GM12878 (cell line): ENCODE data around the gene FGFRL1. TPM values are rescaled to one million over a fixed set of nuclear protein-coding genes. Genes with fewer than 3 reads are reported as not detected.

Source experiments
- ATAC-seq: fragments of 200-7000 bp; cut with Tn5 transposase; 3 replicates; pipeline ENCODE4 v1.9.1; 2020; ENCODE audit warnings: mild to moderate bottlenecking, moderate library complexity
- BruUV-seq: library from RNA; stranded (reverse); fragments of 400-500 nt; replicated peaks from 2 replicates; lab custom pipeline; 2021; lab: Mats Ljungman, UMichigan
- CTCF ChIA-PET: fragments of 300-600 bp; sonication (Branson Sonifier 250); formaldehyde crosslinking; extraction: SDS; loops from one replicate; lab custom pipeline; 2021; ENCODE audit warnings: inconsistent platforms; lab: Yijun Ruan, JAX
- POLR2A ChIA-PET: fragments of 350-600 bp; formaldehyde crosslinking; extraction: SDS; loops from one replicate; lab custom pipeline; 2021; ENCODE audit warnings: inconsistent platforms; lab: Charles Lee
- RAD21 ChIA-PET: fragments of 300-600 bp; sonication (Branson Sonifier 250); formaldehyde crosslinking; loops from one replicate; lab custom pipeline; 2023; ENCODE audit warnings: antibody characterized with exemption; ENCODE audit not compliant: unreplicated experiment; lab: Charles Lee
- SMC1A ChIA-PET: fragments of 300-600 bp; sonication (Branson Sonifier 250); formaldehyde crosslinking; loops from one replicate; lab custom pipeline; 2023; ENCODE audit not compliant: unreplicated experiment, uncharacterized antibody; lab: Charles Lee
- DNase-seq: peaks from one replicate; pipeline ENCODE4 v3.0.0-alpha.2; 2011; ENCODE audit warnings: low read depth, low spot score
- FAIRE-seq: peaks from 3 replicates; lab custom pipeline; 2011; peaks lifted over from hg19 to GRCh38; lab: Jason Lieb, UNC
- H2AFZ ChIP-seq: 2 replicates; pipeline ENCODE4 v1.6.0; 2011; ENCODE audit warnings: low read depth, low read length, control low read depth; ENCODE audit not compliant: control insufficient read depth
- H3K27ac ChIP-seq: 2 replicates; pipeline ENCODE4 v1.5.1; 2011; ENCODE audit warnings: control low read depth; ENCODE audit not compliant: control insufficient read depth, insufficient read depth
- H3K27me3 ChIP-seq, 2 experiments: replicated peaks in 1 of 2; 2 replicates each; pipeline versions ENCODE4 v1.6.0 to v1.6.1; 2011; ENCODE audit warnings: low read length in 1 of 2; ENCODE audit not compliant: control insufficient read depth in 2 of 2, insufficient read depth in 2 of 2
- H3K36me3 ChIP-seq, 2 experiments: 2 replicates each; pipeline ENCODE4 v1.5.1; 2011; ENCODE audit warnings: low read length in 1 of 2; ENCODE audit not compliant: control insufficient read depth in 2 of 2, insufficient read depth in 2 of 2
- H3K4me1 ChIP-seq: 2 replicates; pipeline ENCODE4 v1.6.1; 2011; ENCODE audit warnings: mild to moderate bottlenecking, low read length, moderate library complexity, mixed read lengths; ENCODE audit not compliant: control insufficient read depth, insufficient read depth
- H3K4me2 ChIP-seq: 2 replicates; pipeline ENCODE4 v1.6.0; 2011; ENCODE audit warnings: control low read depth; ENCODE audit not compliant: control insufficient read depth, insufficient read depth
- H3K4me3 ChIP-seq: fragments of 200-600 bp; sonication (generic); 2 replicates; pipeline ENCODE4 v1.5.1; 2016
- H3K79me2 ChIP-seq: 2 replicates; pipeline ENCODE4 v1.6.0; 2011; ENCODE audit warnings: low read length; ENCODE audit not compliant: control insufficient read depth, insufficient read depth
- H3K9ac ChIP-seq: 2 replicates; pipeline ENCODE4 v1.8.0; 2011; ENCODE audit warnings: low read length, control low read depth, mixed read lengths; ENCODE audit not compliant: control insufficient read depth, insufficient read depth
- H3K9me3 ChIP-seq: replicated peaks from 3 replicates; pipeline ENCODE4 v1.5.1; 2011; ENCODE audit warnings: mild to moderate bottlenecking, low read length; ENCODE audit not compliant: control insufficient read depth, insufficient read depth
- H4K20me1 ChIP-seq: 2 replicates; pipeline ENCODE4 v1.6.0; 2011; ENCODE audit not compliant: control insufficient read depth, insufficient read depth
- ATF7 ChIP-seq: fragments of 450-650 bp; IDR thresholded peaks from 2 replicates; pipeline ENCODE4 v1.6.1; 2016; ENCODE audit warnings: low read depth, mild to moderate bottlenecking
- CBX3 ChIP-seq: fragments of 200-600 bp; sonication (generic); IDR thresholded peaks from 2 replicates; pipeline ENCODE4 v1.6.1; 2016; ENCODE audit warnings: low read depth, borderline replicate concordance
- DPF2 ChIP-seq: fragments of 450-650 bp; IDR thresholded peaks from 2 replicates; pipeline ENCODE4 v1.6.1; 2017; ENCODE audit warnings: mild to moderate bottlenecking
- MTA2 ChIP-seq: fragments of 450-650 bp; IDR thresholded peaks from 2 replicates; pipeline ENCODE4 v1.6.1; 2016; ENCODE audit warnings: low read depth, mild to moderate bottlenecking, moderate library complexity
- MYB ChIP-seq: fragments of 150-350 bp; IDR thresholded peaks from 2 replicates; pipeline ENCODE4 v1.6.1; 2014; ENCODE audit warnings: mild to moderate bottlenecking, low read depth, low read length, borderline replicate concordance
- PAX8 ChIP-seq: fragments of 450-650 bp; IDR thresholded peaks from 2 replicates; pipeline ENCODE4 v1.6.1; 2017; ENCODE audit warnings: mild to moderate bottlenecking, moderate library complexity
- SPI1 ChIP-seq: IDR thresholded peaks from 2 replicates; pipeline ENCODE4 v1.6.1; 2011; ENCODE audit warnings: low read depth, mild to moderate bottlenecking, low read length, moderate library complexity, borderline replicate concordance; ENCODE audit not compliant: insufficient read depth
- WGBS: methylation state at CpG from one replicate; pipeline ENCODE4 v1.1.6; 2016; ENCODE audit warnings: low lambda C conversion rate; ENCODE audit not compliant: insufficient replicate concordance, insufficient coverage; ENCODE audit errors: missing lambda C conversion rate; 5-methylcytosine and 5-hydroxymethylcytosine counted together
- in situ Hi-C: fragments of 300-500 bp; cut with MboI; formaldehyde crosslinking; loops from 9 replicates; pipeline ENCODE4 v1.14.3; 2018; ENCODE audit warnings: mixed read lengths
- intact Hi-C: fragments of 100-400 bp; cut with micrococcal nuclease; formaldehyde crosslinking; loops from one replicate; pipeline ENCODE4 v1.14.2; 2022; ENCODE audit not compliant: unreplicated experiment
- polyA plus RNA-seq, 11 experiments: library from polyadenylated mRNA; depleted of rRNA in 4 of 11; unstranded in 6 of 11; stranded (reverse) in 5 of 11; fragments of >200 nt; fragmentation: Nextera tagmentation in 4 of 11; fragmentation: Illumina TruSeq in 1 of 11; extraction: Ambion mirVana in 4 of 11; extraction: Trizol in 1 of 11; gene quantifications; 1 replicate in 1 of 11; 2 replicates in 10 of 11; pipeline versions ENCODE4 v1.2.1 to v1.2.3, GENCODE V29; 2011 to 2016; ENCODE audit warnings: inconsistent platforms in 2 of 11, missing spikeins in 2 of 11, low read depth in 1 of 11
- total RNA-seq, 4 experiments: library from RNA; depleted of rRNA in 3 of 4; stranded (reverse); fragments of >200 nt in 3 of 4; fragmentation: Illumina TruSeq in 1 of 4; extraction: Trizol in 1 of 4; gene quantifications; 2 replicates each; pipeline versions ENCODE4 v1.2.1 to v1.2.3, GENCODE V29; 2013 to 2021
- TF ChIP-seq, protein P1 (sequence below): IDR thresholded peaks from 2 replicates; pipeline ENCODE4 v1.6.1; 2011; ENCODE audit warnings: borderline replicate concordance, low read depth, mild to moderate bottlenecking, moderate library complexity, mixed read lengths, low read length; ENCODE audit not compliant: insufficient read depth; ENCODE audit errors: extremely low read length
- TF ChIP-seq, protein P2 (sequence below), 3 experiments: IDR thresholded peaks in 2 of 3; conservative IDR thresholded peaks in 1 of 3; 2 replicates each; pipeline ENCODE4 v1.5.1; 2011; ENCODE audit warnings: low read depth in 3 of 3, low read length in 3 of 3, mild to moderate bottlenecking in 3 of 3, control low read depth in 2 of 3, moderate library complexity in 2 of 3, inconsistent platforms in 1 of 3, mixed read lengths in 1 of 3; ENCODE audit not compliant: control insufficient read depth in 2 of 3, insufficient read depth in 1 of 3; ENCODE audit errors: extremely low read depth in 1 of 3
- TF ChIP-seq, protein P3 (sequence below): fragments of 450-650 bp; conservative IDR thresholded peaks from 2 replicates; pipeline ENCODE4 v1.6.1; 2017; ENCODE audit warnings: mild to moderate bottlenecking, moderate library complexity
- TF ChIP-seq, protein P4 (sequence below): fragments of 450-650 bp; IDR thresholded peaks from 2 replicates; pipeline ENCODE4 v1.6.1; 2017; ENCODE audit warnings: mild to moderate bottlenecking, low read depth, inconsistent platforms; ENCODE audit not compliant: poor library complexity, severe bottlenecking
- TF ChIP-seq, protein P5 (sequence below): IDR thresholded peaks from 2 replicates; pipeline ENCODE4 v1.6.1; 2012; ENCODE audit warnings: low read length, inconsistent platforms

The FGFRL1 gene
- total and polyA plus RNA-seq, 10 of the 15 experiments (the other 5 are each of a cell fraction or from before 2014, with no cell fraction given) = 0.02 to 1.5 (median 0.29) TPM; not detected in 2

DNA sequence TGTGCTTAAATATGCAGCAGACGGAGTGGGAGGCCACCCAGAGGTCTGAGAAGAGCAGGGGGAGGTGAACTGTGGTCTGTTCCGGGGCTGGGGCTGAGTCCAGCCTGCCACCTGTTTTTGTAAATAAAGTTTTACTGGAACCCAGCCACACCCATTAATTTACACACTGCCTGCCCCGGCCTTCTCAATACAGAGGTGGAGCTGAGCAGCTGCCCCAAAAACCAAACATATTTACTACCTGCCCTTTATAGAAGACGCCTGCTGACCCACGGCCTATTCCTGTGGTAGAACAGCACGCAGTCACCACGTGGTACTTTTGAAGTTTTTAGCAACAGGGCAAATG, 45.9 kb downstream of the FGFRL1 start:
- BruUV-seq = no TSS peak
- ATAC-seq (no peak), FAIRE-seq (no peak), DNase-seq (no peak)
- H3K4me3 ChIP-seq = no peak overlapping the region
- SMC1A ChIA-PET = no interaction called here
- no peak overlapping the region for H2AFZ ChIP-seq
- intact Hi-C loops (no loop called here), in situ Hi-C loops (no loop called here)
- H4K20me1 ChIP-seq = no peaks in the 10 kb centered on the region
- no peak overlapping the region for H3K27ac ChIP-seq
- H3K9me3 ChIP-seq = no peaks in the 10 kb centered on the region
- no peaks in the 10 kb centered on the region for H3K4me1 ChIP-seq
- no peak overlapping the region for H3K4me2 ChIP-seq
- CTCF ChIA-PET = no interaction called here
- POLR2A ChIA-PET = no interaction called here
- H3K9ac ChIP-seq = no peak overlapping the region
- RAD21 ChIA-PET = no interaction called here
- no peaks in the 10 kb centered on the region for H3K36me3 ChIP-seq
- peaks cover 0 to 2% of the 10 kb centered on the region in 2 experiments; a peak in 2 of 4 replicates for H3K27me3 ChIP-seq
- WGBS = 12% methylated on average over 7 of the region's 7 CpGs
- no peaks in the 10 kb centered on the region for H3K79me2 ChIP-seq
- TF ChIP-seq, protein P1, sequence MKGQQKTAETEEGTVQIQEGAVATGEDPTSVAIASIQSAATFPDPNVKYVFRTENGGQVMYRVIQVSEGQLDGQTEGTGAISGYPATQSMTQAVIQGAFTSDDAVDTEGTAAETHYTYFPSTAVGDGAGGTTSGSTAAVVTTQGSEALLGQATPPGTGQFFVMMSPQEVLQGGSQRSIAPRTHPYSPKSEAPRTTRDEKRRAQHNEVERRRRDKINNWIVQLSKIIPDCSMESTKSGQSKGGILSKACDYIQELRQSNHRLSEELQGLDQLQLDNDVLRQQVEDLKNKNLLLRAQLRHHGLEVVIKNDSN = no peak
- TF ChIP-seq, protein P2, sequence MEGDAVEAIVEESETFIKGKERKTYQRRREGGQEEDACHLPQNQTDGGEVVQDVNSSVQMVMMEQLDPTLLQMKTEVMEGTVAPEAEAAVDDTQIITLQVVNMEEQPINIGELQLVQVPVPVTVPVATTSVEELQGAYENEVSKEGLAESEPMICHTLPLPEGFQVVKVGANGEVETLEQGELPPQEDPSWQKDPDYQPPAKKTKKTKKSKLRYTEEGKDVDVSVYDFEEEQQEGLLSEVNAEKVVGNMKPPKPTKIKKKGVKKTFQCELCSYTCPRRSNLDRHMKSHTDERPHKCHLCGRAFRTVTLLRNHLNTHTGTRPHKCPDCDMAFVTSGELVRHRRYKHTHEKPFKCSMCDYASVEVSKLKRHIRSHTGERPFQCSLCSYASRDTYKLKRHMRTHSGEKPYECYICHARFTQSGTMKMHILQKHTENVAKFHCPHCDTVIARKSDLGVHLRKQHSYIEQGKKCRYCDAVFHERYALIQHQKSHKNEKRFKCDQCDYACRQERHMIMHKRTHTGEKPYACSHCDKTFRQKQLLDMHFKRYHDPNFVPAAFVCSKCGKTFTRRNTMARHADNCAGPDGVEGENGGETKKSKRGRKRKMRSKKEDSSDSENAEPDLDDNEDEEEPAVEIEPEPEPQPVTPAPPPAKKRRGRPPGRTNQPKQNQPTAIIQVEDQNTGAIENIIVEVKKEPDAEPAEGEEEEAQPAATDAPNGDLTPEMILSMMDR (IDR thresholded peaks at IDR 0.05 in 2 of 3, conservative IDR thresholded peaks at IDR 0.05 in 1 of 3; ENCODE audit: control insufficient read depth in 2 of 3, extremely low read depth in 1 of 3, insufficient read depth in 1 of 3, low read depth in 3 of 3, low read length in 3 of 3) = no peak
- TF ChIP-seq DPF2 (no peak), MTA2 (no peak), MYB (no peak), SPI1 (no peak), PAX8 (no peak), ATF7 (no peak), CBX3 (no peak)
- TF ChIP-seq, protein P3, sequence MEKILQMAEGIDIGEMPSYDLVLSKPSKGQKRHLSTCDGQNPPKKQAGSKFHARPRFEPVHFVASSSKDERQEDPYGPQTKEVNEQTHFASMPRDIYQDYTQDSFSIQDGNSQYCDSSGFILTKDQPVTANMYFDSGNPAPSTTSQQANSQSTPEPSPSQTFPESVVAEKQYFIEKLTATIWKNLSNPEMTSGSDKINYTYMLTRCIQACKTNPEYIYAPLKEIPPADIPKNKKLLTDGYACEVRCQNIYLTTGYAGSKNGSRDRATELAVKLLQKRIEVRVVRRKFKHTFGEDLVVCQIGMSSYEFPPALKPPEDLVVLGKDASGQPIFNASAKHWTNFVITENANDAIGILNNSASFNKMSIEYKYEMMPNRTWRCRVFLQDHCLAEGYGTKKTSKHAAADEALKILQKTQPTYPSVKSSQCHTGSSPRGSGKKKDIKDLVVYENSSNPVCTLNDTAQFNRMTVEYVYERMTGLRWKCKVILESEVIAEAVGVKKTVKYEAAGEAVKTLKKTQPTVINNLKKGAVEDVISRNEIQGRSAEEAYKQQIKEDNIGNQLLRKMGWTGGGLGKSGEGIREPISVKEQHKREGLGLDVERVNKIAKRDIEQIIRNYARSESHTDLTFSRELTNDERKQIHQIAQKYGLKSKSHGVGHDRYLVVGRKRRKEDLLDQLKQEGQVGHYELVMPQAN = no peak
- TF ChIP-seq, protein P4, sequence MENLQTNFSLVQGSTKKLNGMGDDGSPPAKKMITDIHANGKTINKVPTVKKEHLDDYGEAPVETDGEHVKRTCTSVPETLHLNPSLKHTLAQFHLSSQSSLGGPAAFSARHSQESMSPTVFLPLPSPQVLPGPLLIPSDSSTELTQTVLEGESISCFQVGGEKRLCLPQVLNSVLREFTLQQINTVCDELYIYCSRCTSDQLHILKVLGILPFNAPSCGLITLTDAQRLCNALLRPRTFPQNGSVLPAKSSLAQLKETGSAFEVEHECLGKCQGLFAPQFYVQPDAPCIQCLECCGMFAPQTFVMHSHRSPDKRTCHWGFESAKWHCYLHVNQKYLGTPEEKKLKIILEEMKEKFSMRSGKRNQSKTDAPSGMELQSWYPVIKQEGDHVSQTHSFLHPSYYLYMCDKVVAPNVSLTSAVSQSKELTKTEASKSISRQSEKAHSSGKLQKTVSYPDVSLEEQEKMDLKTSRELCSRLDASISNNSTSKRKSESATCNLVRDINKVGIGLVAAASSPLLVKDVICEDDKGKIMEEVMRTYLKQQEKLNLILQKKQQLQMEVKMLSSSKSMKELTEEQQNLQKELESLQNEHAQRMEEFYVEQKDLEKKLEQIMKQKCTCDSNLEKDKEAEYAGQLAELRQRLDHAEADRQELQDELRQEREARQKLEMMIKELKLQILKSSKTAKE = no peak
- TF ChIP-seq, protein P5, sequence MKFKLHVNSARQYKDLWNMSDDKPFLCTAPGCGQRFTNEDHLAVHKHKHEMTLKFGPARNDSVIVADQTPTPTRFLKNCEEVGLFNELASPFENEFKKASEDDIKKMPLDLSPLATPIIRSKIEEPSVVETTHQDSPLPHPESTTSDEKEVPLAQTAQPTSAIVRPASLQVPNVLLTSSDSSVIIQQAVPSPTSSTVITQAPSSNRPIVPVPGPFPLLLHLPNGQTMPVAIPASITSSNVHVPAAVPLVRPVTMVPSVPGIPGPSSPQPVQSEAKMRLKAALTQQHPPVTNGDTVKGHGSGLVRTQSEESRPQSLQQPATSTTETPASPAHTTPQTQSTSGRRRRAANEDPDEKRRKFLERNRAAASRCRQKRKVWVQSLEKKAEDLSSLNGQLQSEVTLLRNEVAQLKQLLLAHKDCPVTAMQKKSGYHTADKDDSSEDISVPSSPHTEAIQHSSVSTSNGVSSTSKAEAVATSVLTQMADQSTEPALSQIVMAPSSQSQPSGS = no peak
